ENCODE results near the gene SIRPA.

SIRPA gene

DNA sequence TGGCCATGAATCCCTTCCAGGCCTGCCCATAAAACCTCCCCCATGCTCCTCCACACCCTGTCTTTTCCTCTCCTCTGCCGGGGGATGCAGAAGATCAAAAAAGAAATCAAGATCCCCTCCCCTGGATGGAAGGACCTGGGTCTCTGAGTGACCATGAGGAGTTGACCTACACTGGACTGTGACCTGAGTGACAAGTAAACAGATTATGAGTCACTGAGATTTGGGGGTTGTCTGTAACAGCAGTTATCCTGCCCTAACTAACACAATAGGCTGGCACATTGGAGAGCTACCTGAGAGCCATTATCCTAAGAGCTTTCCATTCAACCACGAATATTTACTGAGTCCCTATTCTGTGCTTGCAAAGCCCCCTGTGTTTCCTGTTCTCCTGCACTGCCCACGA, 28.4 kb upstream of the SIRPA start:
- no peak overlapping the region for H3K4me3 ChIP-seq (ENCODE audit: low read depth, low read length)
- DNase-seq (ENCODE audit: low read depth, low spot score): no peak
- in situ Hi-C loops (cut with HindIII; ENCODE audit: low sequenced_read_pairs): no loop called here
- TF ChIP-seq, protein P1, sequence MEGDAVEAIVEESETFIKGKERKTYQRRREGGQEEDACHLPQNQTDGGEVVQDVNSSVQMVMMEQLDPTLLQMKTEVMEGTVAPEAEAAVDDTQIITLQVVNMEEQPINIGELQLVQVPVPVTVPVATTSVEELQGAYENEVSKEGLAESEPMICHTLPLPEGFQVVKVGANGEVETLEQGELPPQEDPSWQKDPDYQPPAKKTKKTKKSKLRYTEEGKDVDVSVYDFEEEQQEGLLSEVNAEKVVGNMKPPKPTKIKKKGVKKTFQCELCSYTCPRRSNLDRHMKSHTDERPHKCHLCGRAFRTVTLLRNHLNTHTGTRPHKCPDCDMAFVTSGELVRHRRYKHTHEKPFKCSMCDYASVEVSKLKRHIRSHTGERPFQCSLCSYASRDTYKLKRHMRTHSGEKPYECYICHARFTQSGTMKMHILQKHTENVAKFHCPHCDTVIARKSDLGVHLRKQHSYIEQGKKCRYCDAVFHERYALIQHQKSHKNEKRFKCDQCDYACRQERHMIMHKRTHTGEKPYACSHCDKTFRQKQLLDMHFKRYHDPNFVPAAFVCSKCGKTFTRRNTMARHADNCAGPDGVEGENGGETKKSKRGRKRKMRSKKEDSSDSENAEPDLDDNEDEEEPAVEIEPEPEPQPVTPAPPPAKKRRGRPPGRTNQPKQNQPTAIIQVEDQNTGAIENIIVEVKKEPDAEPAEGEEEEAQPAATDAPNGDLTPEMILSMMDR (IDR thresholded peaks at IDR 0.05; ENCODE audit: low read depth, low read length): no peak

- no peak for DNase-seq (ENCODE audit: low read depth, low spot score)
- TF ChIP-seq, protein P1 (IDR thresholded peaks at IDR 0.05; ENCODE audit: low read depth, low read length): no peak
- in situ Hi-C loops (cut with HindIII; ENCODE audit: low sequenced_read_pairs): no loop called here
- no peak overlapping the region for H3K4me3 ChIP-seq (ENCODE audit: low read depth, low read length)
These were observed 27.5 kb upstream of the SIRPA start for GRCh38 chr20:1867495-1868260.

DNA sequence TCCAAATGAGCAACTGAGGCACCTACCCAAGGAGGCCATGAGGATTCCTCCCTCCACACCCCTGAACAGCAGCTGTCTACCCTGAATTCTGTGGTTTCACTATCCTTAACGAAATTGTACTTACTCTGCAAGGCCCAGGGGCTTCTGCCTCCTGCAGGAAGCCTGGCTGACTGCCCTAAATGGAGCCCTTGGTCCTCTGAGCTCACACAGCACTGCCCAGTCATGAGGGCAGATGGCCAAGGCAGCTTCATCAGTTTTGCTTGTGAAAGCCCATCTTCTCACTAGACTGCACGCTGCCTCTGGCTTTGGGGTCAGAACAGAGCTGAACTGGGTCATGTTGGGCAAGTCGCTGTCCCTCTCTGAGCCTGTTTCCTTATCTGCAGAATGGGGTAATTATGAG, 26.4 kb upstream of the SIRPA start:
- peak; percentile 16 for DNase-seq (ENCODE audit: low read depth, low spot score)
- in situ Hi-C loops (cut with HindIII; ENCODE audit: low sequenced_read_pairs): no loop called here
- TF ChIP-seq, protein P1 (IDR thresholded peaks at IDR 0.05; ENCODE audit: low read depth, low read length): no peak
- H3K4me3 ChIP-seq (ENCODE audit: low read depth, low read length): no peak overlapping the region

GRCh38 chr20:1870323-1870722, 24.9 kb upstream of the SIRPA start:
- DNase-seq (ENCODE audit: low read depth, low spot score): no peak
- in situ Hi-C loops (cut with HindIII; ENCODE audit: low sequenced_read_pairs): no loop called here
- TF ChIP-seq, protein P1 (IDR thresholded peaks at IDR 0.05; ENCODE audit: low read depth, low read length): no peak
- no peak overlapping the region for H3K4me3 ChIP-seq (ENCODE audit: low read depth, low read length)

DNA sequence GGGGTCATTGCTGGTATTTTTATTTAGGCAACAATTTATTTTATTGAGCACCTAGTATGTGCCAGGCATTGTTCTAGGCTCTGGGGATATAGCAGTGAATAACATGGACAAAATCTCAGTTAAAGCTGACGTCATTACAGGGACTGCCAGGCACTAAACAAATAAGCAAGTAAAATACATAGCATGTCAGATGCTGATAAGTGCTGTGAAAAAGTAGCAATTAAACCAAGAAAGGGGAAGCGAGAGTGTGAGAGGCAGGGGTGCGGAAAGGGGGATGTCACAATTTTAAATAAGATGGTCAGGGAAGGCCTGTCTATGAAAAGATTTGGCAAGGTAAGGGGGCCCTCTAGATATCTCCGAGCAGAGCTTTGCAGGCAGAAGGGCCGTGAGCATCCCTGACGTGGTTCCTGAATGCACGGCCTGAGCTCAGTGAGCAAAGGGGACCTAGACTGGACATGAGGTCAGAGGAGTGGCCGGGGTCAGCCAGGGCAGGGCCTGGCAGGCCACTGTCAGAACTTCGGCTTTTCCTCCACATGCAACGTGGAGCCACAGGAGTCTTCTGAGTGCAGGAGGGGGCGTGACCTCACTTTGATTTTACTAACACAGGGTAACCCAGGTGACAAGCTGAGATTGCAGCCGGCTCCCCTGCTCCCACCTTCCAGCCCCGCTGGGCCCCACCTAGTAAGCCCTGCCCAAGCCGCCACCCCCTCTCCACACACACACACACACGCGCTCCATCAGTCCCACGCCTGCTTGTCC, 24.2 kb upstream of the SIRPA start:
- in situ Hi-C loops (cut with HindIII; ENCODE audit: low sequenced_read_pairs): no loop called here
- no peak overlapping the region for H3K4me3 ChIP-seq (ENCODE audit: low read depth, low read length)
- no peak for DNase-seq (ENCODE audit: low read depth, low spot score)
- TF ChIP-seq, protein P1 (IDR thresholded peaks at IDR 0.05; ENCODE audit: low read depth, low read length): no peak

DNA sequence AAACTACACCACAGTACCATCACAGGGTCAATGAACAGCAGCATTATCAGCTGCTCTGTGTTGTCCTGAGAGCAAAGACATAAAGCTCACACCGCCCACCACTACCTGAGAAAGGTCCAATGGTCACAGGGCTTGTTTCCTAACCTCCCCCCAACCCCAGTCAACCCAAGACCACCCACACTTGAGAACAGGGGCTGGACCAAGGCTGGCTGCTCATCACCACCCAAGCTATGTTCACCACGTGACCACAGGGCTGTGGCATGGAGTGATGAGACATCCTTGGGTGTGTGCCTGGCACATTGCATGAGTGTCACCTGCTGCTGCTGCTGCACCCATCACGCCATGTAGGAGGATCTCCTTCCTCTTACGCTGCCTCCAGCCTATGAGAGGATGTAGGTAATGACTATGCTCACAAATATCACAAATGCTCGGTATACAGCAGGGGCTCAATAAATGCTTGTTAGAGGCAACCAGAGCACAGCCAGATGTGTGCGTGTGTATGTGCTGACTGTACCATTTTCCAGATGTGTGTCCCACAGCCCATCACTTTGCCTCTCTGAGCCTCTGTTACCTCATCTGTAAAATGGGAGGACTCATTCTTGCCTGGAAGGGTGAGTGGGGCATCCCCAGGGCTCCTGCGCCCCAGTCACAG, 23.3 kb upstream of the SIRPA start:
- in situ Hi-C loops (cut with HindIII; ENCODE audit: low sequenced_read_pairs): no loop called here
- TF ChIP-seq, protein P1 (IDR thresholded peaks at IDR 0.05; ENCODE audit: low read depth, low read length): no peak
- H3K4me3 ChIP-seq (ENCODE audit: low read depth, low read length): no peak overlapping the region
- DNase-seq (ENCODE audit: low read depth, low spot score): no peak

All from astrocyte of the spinal cord (primary cell).